GM18505 (cell line): ENCODE measurements around the gene NECAB2.

Source experiments
- ATAC-seq: cut with Tn5 transposase; IDR thresholded peaks from one replicate; pipeline ENCODE4 v1.9.1; 2021; ENCODE audit not compliant: unreplicated experiment
- POLR2A ChIP-seq: IDR thresholded peaks from 4 replicates; pipeline ENCODE4 v1.6.1; 2011; ENCODE audit warnings: borderline replicate concordance; ENCODE audit not compliant: insufficient read depth, insufficient read length; ENCODE audit errors: extremely low read depth

Gene NECAB2

GRCh38 chr16:84047206-84047605 is 79.2 kb downstream of the NECAB2 start:
- no peak for TF ChIP-seq POLR2A
- no peak for ATAC-seq

- ATAC-seq, result no peak
- no peak for TF ChIP-seq POLR2A
Measured at GRCh38 chr16:84047626-84048025, 79.6 kb downstream of the NECAB2 start.

- no peak for TF ChIP-seq POLR2A
Measured at GRCh38 chr16:84048270-84048669, 80.2 kb downstream of the NECAB2 start.

GRCh38 chr16:84048871-84049270 is 80.8 kb downstream of the NECAB2 start:
- no peak for TF ChIP-seq POLR2A
- no peak for ATAC-seq

More at GRCh38 chr16:84048270-84048669, 80.2 kb downstream of the NECAB2 start:
- no peak for ATAC-seq

- TF ChIP-seq POLR2A, result no peak
- no peak for ATAC-seq
Measured at GRCh38 chr16:84049403-84050060, 81.5 kb downstream of the NECAB2 start.

GRCh38 chr16:84050316-84050715 is 82.3 kb downstream of the NECAB2 start:
- no peak for TF ChIP-seq POLR2A
- no peak for ATAC-seq

GRCh38 chr16:84052071-84052622 is 84.1 kb downstream of the NECAB2 start:
- ATAC-seq, result no peak
- TF ChIP-seq POLR2A, result no peak
